Stimulated activated CD8-positive, alpha-beta memory T cell treated with anti-CD3 and anti-CD28 coated beads, Interleukin-12 subunit alpha, Interleukin-12 subunit beta, amount 100 ng/mL, for 1 hour (primary cell): ENCODE measurements around the gene ADH1C.

Source experiments
- DNase-seq: peaks from one replicate; pipeline ENCODE4 v3.0.0-alpha.2; 2020; ENCODE audit warnings: low read depth

Gene ADH1C

GRCh38 chr4:99301376-99302164 is 51.0 kb downstream of the ADH1C start:
- no peak for DNase-seq

GRCh38 chr4:99300934-99301333 is 51.6 kb downstream of the ADH1C start:
- no peak for DNase-seq

- no peak for DNase-seq
Measured at GRCh38 chr4:99293357-99293756, 59.2 kb downstream of the ADH1C start.

- no peak for DNase-seq
Measured at GRCh38 chr4:99290848-99291786, 61.4 kb downstream of the ADH1C start, which contains the start of gene ADH1A. TSS of gene ADH1A (minus strand) at chr4:99290985. CDS start at chr4:99290914, 71 bp downstream.
